Measurements from ENCODE around the gene KSR1.

Gene KSR1

GRCh38 chr17:27590864-27591263 is 134.6 kb downstream of the KSR1 start:
- peaks cover 86% of the 10 kb centered on the region for H3K36me3 ChIP-seq (replicated peaks)
- DNase-seq = no peak
- H3K4me3 ChIP-seq (ENCODE audit: low read depth, low read length) = no peak overlapping the region
- TF ChIP-seq, protein P1, sequence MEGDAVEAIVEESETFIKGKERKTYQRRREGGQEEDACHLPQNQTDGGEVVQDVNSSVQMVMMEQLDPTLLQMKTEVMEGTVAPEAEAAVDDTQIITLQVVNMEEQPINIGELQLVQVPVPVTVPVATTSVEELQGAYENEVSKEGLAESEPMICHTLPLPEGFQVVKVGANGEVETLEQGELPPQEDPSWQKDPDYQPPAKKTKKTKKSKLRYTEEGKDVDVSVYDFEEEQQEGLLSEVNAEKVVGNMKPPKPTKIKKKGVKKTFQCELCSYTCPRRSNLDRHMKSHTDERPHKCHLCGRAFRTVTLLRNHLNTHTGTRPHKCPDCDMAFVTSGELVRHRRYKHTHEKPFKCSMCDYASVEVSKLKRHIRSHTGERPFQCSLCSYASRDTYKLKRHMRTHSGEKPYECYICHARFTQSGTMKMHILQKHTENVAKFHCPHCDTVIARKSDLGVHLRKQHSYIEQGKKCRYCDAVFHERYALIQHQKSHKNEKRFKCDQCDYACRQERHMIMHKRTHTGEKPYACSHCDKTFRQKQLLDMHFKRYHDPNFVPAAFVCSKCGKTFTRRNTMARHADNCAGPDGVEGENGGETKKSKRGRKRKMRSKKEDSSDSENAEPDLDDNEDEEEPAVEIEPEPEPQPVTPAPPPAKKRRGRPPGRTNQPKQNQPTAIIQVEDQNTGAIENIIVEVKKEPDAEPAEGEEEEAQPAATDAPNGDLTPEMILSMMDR (IDR thresholded peaks at IDR 0.05; ENCODE audit: low read depth, low read length, missing control alignments) = no peak
- no peak overlapping the region for H3K27ac ChIP-seq
- in situ Hi-C loops (cut with HindIII; ENCODE audit: low pct_ligation_motif_present, low sequenced_read_pairs) = no loop called here
- no peaks in the 10 kb centered on the region for H3K27me3 ChIP-seq (replicated peaks)

- no peak overlapping the region for H3K27ac ChIP-seq
- in situ Hi-C loops (cut with HindIII; ENCODE audit: low pct_ligation_motif_present, low sequenced_read_pairs) = no loop called here
- H3K4me3 ChIP-seq (ENCODE audit: low read depth, low read length) = no peak overlapping the region
- TF ChIP-seq, protein P1 (IDR thresholded peaks at IDR 0.05; ENCODE audit: low read depth, low read length, missing control alignments) = no peak
- H3K27me3 ChIP-seq (replicated peaks) = no peaks in the 10 kb centered on the region
- DNase-seq = no peak
- peaks cover 88% of the 10 kb centered on the region for H3K36me3 ChIP-seq (replicated peaks)
Observed at GRCh38 chr17:27591986-27592385, 135.7 kb downstream of the KSR1 start.

DNA sequence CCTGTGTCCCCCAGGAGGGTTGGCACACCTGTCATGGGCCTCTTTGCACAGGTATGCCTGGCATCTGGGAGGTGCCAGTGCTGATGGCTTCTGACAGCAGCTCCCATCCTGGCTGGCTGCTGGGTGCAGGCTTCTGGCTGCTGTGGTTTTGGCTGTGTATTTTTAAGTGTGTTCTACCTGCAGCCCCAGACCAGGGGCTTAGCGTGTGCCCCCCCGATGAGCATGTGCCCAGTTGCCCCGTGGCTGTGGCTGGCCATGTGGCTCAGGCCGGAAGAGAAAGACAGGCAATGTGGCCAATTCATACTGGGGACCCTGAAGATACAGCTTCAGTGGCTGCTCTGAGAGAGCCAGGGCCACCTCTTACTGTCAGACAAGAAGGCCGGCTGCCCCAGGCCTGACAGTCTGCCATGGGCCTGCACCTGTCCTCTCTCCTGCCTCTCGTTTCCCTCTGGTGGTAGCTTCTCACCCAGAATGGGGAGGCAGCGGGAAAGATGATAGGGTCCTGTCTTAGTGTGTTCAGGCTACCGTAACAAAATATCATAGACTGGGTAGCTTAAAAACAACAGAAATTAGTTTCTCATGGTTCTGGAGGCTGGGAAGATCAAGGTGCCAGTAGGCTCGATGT is 137.1 kb downstream of the KSR1 start:
- H3K27me3 ChIP-seq (replicated peaks) = no peaks in the 10 kb centered on the region
- TF ChIP-seq, protein P1 (IDR thresholded peaks at IDR 0.05; ENCODE audit: low read depth, low read length, missing control alignments) = no peak
- peaks cover 89% of the 10 kb centered on the region for H3K36me3 ChIP-seq (replicated peaks)
- in situ Hi-C loops (cut with HindIII; ENCODE audit: low pct_ligation_motif_present, low sequenced_read_pairs) = no loop called here
- no peak for DNase-seq
- no peak overlapping the region for H3K4me3 ChIP-seq (ENCODE audit: low read depth, low read length)
- no peak overlapping the region for H3K27ac ChIP-seq

DNA sequence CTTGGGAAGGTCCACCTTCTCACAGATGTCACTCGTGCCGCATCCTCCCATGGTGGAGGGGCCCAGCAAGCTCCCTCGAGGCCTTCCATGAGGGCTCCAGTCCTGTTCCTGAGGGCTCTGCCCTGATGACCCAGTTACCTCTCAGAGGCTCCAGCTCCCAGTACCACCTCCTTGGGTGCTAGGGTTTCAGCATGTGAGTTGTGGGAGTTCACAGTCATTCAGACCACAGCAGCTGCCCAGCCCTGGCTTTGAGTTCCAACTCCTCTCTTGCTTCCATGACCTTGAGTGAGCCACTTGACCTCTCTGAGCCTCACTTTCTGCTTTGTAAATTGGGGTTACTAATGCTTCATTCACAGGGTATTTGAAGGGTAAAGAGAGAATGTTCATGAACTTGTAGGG is 137.6 kb downstream of the KSR1 start:
- no peak overlapping the region for H3K4me3 ChIP-seq (ENCODE audit: low read depth, low read length)
- TF ChIP-seq, protein P1 (IDR thresholded peaks at IDR 0.05; ENCODE audit: low read depth, low read length, missing control alignments) = no peak
- H3K27ac ChIP-seq = no peak overlapping the region
- in situ Hi-C loops (cut with HindIII; ENCODE audit: low pct_ligation_motif_present, low sequenced_read_pairs) = no loop called here
- no peaks in the 10 kb centered on the region for H3K27me3 ChIP-seq (replicated peaks)
- DNase-seq = no peak
- H3K36me3 ChIP-seq (replicated peaks) = peaks cover 89% of the 10 kb centered on the region

DNA sequence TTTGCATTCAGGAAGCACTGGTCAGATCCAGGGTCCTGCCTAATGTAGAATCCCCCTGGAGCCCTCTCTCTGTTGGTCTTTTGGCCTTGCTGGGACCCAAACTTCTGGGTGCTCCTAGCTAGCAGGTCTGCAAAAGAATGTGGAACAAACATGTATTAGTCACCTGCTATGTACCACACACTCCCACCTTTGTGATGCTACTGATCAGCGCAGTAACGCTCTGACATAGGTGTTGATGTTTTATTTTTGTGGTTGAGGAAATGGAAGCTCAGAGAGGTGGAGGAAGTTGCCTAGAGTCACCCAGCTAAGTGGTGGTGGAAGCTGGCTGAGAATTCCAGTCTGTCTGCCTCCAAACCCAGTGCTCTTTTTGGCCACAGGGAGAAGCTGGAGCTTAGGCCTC is 139.0 kb downstream of the KSR1 start:
- TF ChIP-seq, protein P1 (IDR thresholded peaks at IDR 0.05; ENCODE audit: low read depth, low read length, missing control alignments) = no peak
- in situ Hi-C loops (cut with HindIII; ENCODE audit: low pct_ligation_motif_present, low sequenced_read_pairs) = no loop called here

DNA sequence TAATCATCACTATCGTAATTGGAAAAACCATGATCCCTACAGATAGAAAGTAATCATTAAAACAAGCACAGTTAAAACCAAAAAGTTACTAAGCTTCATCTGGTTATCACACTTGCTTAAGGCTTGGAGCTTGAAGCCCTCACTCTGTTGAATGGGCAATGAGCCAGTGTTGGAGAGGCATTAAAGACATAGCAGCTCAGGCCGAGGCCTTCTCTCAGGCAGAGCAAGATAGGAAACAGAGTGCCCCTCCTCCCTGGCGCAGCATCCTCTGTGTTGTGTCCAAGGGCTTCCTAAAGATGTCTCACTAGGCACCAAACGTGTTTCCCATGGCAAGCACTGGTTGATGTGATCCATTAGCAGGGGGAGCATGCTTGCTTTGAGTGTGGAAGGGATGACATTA is 139.8 kb downstream of the KSR1 start:
- in situ Hi-C loops (cut with HindIII; ENCODE audit: low pct_ligation_motif_present, low sequenced_read_pairs) = no loop called here

More for the DNA sequence above, 139.0 kb downstream of the KSR1 start:
- Histone ChIP-seq H3K4me3 (ENCODE audit: low read depth, low read length) (no peak overlapping the region), H3K27ac (no peak overlapping the region), H3K36me3 (replicated peaks) (peaks cover 77% of the 10 kb centered on the region), H3K27me3 (replicated peaks) (no peaks in the 10 kb centered on the region)
- DNase-seq = no peak

More for the DNA sequence above, 139.8 kb downstream of the KSR1 start:
- TF ChIP-seq, protein P1 (IDR thresholded peaks at IDR 0.05; ENCODE audit: low read depth, low read length, missing control alignments) = no peak
- Histone ChIP-seq H3K4me3 (ENCODE audit: low read depth, low read length) (no peak overlapping the region), H3K27me3 (replicated peaks) (no peaks in the 10 kb centered on the region), H3K36me3 (replicated peaks) (peaks cover 76% of the 10 kb centered on the region), H3K27ac (no peak overlapping the region)
- no peak for DNase-seq
